ENCODE measurements around the gene PTPN21. TPM values are rescaled to one million over a fixed set of nuclear protein-coding genes. Genes with fewer than 3 reads are reported as not detected.

PTPN21 gene
- total RNA-seq, 1 donor from 2014 or later: 10.1 TPM

DNA sequence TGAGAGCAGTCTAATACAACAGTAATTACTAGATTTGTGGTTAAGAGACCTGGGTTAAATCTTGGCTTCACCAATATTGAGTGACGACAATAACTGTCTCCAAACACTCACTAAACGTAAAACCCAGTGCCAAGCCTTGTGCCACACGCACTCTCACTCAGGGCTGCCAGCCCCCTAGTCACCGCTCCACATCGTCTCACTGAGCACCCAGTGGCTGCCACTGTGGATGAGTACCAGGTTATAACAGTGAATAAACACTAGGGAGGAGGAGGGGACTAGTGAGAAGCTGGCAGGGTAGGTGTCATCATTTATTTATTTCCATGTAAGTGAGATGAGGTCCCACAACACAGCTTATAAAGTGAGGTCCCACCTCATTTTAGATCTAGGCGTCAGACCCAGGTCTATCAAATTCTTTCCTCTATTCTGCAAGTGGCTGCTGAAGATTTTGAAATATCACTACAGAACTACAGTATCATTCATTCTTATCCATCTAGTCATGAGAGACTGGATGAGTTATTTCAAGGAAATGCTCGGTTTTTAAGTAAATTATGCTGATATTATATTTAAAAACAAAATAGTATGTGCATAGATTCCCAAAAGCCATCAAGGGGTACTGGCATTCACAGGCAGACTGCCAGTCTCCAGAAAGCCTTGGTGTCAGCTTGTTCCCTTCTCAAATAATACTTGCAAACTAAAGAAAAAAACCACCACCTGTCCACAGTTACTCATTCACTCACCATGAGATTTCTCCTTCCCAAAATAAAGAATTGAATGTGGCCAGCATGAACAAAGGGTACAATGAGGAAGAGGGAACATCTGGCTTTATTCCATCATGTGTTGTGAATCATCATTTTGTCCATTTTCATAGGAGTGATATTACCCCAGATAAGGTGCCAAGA lies 84.0 kb downstream of the PTPN21 start:
- no peak overlapping the region for H3K27ac ChIP-seq
- H3K9ac ChIP-seq: no peak overlapping the region
- Mint-ChIP-seq H3K36me3 (peaks cover 41% of the 10 kb centered on the region), H3K27me3 (ENCODE audit: insufficient read depth, low read depth) (no peaks in the 10 kb centered on the region), H3K4me1 (no peaks in the 10 kb centered on the region), H3K9me3 (no peaks in the 10 kb centered on the region), H3K4me3 (no peak overlapping the region), H3K27ac (no peak overlapping the region)
- no peaks in the 10 kb centered on the region for H3K79me2 ChIP-seq (ENCODE audit: low read depth)
- H3K4me3 ChIP-seq: no peak overlapping the region
- no peak for DNase-seq (ENCODE audit: low spot score)
- no peak overlapping the region for H3K4me2 ChIP-seq
- H3K36me3 ChIP-seq: peaks cover 7% of the 10 kb centered on the region
- H3F3A ChIP-seq (ENCODE audit: low read depth): no peaks in the 10 kb centered on the region
- no peaks in the 10 kb centered on the region for H3K27me3 ChIP-seq
- H3K4me1 ChIP-seq: no peaks in the 10 kb centered on the region
- H2AFZ ChIP-seq (replicated peaks): no peak overlapping the region
- no peaks in the 10 kb centered on the region for H3K9me3 ChIP-seq (ENCODE audit: low read depth)
- H4K20me1 ChIP-seq (ENCODE audit: low read depth): no peaks in the 10 kb centered on the region
- TF ChIP-seq CTCF (IDR thresholded peaks at IDR 0.05) (no peak), EZH2phosphoT487 (IDR thresholded peaks at IDR 0.05) (no peak)

- Histone ChIP-seq H3K79me2 (ENCODE audit: low read depth) (no peaks in the 10 kb centered on the region), H4K20me1 (ENCODE audit: low read depth) (no peaks in the 10 kb centered on the region), H3K9me3 (ENCODE audit: low read depth) (no peaks in the 10 kb centered on the region), H3K27ac (no peak overlapping the region), H3K27me3 (no peaks in the 10 kb centered on the region), H3K36me3 (peaks cover 7% of the 10 kb centered on the region), H3K9ac (no peak overlapping the region), H3F3A (ENCODE audit: low read depth) (no peaks in the 10 kb centered on the region), H3K4me2 (no peak overlapping the region), H3K4me3 (no peak overlapping the region), H2AFZ (replicated peaks) (no peak overlapping the region), H3K4me1 (no peaks in the 10 kb centered on the region)
- Mint-ChIP-seq H3K9me3 (no peaks in the 10 kb centered on the region), H3K4me1 (no peaks in the 10 kb centered on the region), H3K4me3 (no peak overlapping the region), H3K36me3 (peaks cover 38% of the 10 kb centered on the region), H3K27ac (no peak overlapping the region), H3K27me3 (ENCODE audit: insufficient read depth, low read depth) (no peaks in the 10 kb centered on the region)
- no peak for DNase-seq (ENCODE audit: low spot score)
- TF ChIP-seq EZH2 (IDR thresholded peaks at IDR 0.05): no peak
- TF ChIP-seq EZH2phosphoT487 (IDR thresholded peaks at IDR 0.05): no peak
- no peak for TF ChIP-seq CTCF (IDR thresholded peaks at IDR 0.05)
Observed at GRCh38 chr14:88468406-88468805, 86.4 kb downstream of the PTPN21 start.

DNA sequence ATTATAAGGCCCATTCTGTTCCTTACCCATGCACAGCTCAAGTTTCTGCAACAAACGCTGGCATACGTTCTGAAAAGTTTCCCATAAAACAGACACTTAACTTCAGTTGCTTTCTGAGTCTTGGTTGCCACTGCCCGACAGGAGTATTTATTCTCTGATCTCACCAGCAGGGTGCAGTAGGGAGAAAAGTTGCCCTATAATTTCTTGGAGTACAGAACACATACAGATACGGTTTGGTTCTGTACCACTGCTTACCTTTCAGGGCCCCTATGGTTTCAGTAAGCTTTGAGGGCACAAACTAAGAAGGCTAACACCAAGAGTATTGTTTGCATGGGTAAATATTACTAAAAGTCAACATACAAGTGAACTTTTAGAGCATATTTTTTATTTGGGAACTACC lies 91.5 kb downstream of the PTPN21 start:
- no peaks in the 10 kb centered on the region for H3K27me3 ChIP-seq

More for the DNA sequence above, 91.5 kb downstream of the PTPN21 start:
- Histone ChIP-seq H3K27ac (no peak overlapping the region), H3K9ac (no peak overlapping the region), H2AFZ (replicated peaks) (no peak overlapping the region), H3K79me2 (ENCODE audit: low read depth) (no peaks in the 10 kb centered on the region), H3K4me3 (no peak overlapping the region), H3K36me3 (peaks cover 21% of the 10 kb centered on the region), H3F3A (ENCODE audit: low read depth) (no peaks in the 10 kb centered on the region), H4K20me1 (ENCODE audit: low read depth) (no peaks in the 10 kb centered on the region), H3K9me3 (ENCODE audit: low read depth) (peaks cover 11% of the 10 kb centered on the region), H3K4me2 (no peak overlapping the region), H3K4me1 (no peaks in the 10 kb centered on the region)
- Mint-ChIP-seq H3K4me1 (no peaks in the 10 kb centered on the region), H3K27me3 (ENCODE audit: insufficient read depth, low read depth) (peaks cover 7% of the 10 kb centered on the region), H3K27ac (no peak overlapping the region), H3K36me3 (peaks cover 63% of the 10 kb centered on the region), H3K9me3 (peaks cover 44% of the 10 kb centered on the region), H3K4me3 (no peak overlapping the region)
- DNase-seq (ENCODE audit: low spot score): peak; percentile 16
- TF ChIP-seq EZH2 (IDR thresholded peaks at IDR 0.05): no peak
- TF ChIP-seq CTCF (IDR thresholded peaks at IDR 0.05): peak; percentile 53

Measured in neural progenitor cell (in vitro differentiated cells).